H1 (cell line): ENCODE results near the gene PIP5K1C. TPM values are rescaled to one million over a fixed set of nuclear protein-coding genes. Genes with fewer than 3 reads are reported as not detected.

Experiments used
- CTCF ChIA-PET: fragments of 300-600 bp; sonication (Branson Sonifier 250); formaldehyde crosslinking; loops from one replicate; lab custom pipeline; 2021; ENCODE audit not compliant: partially characterized antibody; lab: Charles Lee
- POLR2A ChIA-PET: fragments of 300-600 bp; sonication (Branson Sonifier 250); formaldehyde crosslinking; loops from one replicate; lab custom pipeline; 2021; ENCODE audit warnings: inconsistent platforms; ENCODE audit not compliant: partially characterized antibody; lab: Charles Lee
- DNase-seq, 2 experiments: peaks; one replicate each; pipeline versions ENCODE4 v3.0.0 to v3.0.0-alpha.2; 2010 to 2022; ENCODE audit warnings: low spot score in 2 of 2, low read depth in 1 of 2, mixed read lengths in 1 of 2
- FAIRE-seq: peaks from 2 replicates; lab custom pipeline; 2011; peaks lifted over from hg19 to GRCh38; lab: Jason Lieb, UNC
- H2AFZ ChIP-seq: 2 replicates; pipeline ENCODE4 v1.8.1; 2012; ENCODE audit warnings: low read length, inconsistent platforms
- H2AK5ac ChIP-seq: 2 replicates; pipeline ENCODE4 v1.6.1; 2013; ENCODE audit warnings: low read depth, low read length
- H2BK120ac ChIP-seq: replicated peaks from 2 replicates; pipeline ENCODE3; 2013; ENCODE audit warnings: low read depth, low read length, inconsistent platforms
- H2BK12ac ChIP-seq: 2 replicates; pipeline ENCODE4 v1.6.1; 2013; ENCODE audit warnings: low read depth, low read length
- H2BK15ac ChIP-seq: 2 replicates; pipeline ENCODE4 v1.6.1; 2013; ENCODE audit warnings: low read length
- H2BK20ac ChIP-seq: 2 replicates; pipeline ENCODE4 v1.6.1; 2013; ENCODE audit warnings: low read length
- H2BK5ac ChIP-seq: 2 replicates; pipeline ENCODE4 v1.6.1; 2013; ENCODE audit warnings: low read depth, low read length
- H3K14ac ChIP-seq: 2 replicates; pipeline ENCODE4 v1.6.1; 2013; ENCODE audit warnings: inconsistent platforms; ENCODE audit not compliant: insufficient read length
- H3K18ac ChIP-seq: 2 replicates; pipeline ENCODE4 v1.6.1; 2013; ENCODE audit warnings: low read length; ENCODE audit errors: extremely low read depth
- H3K23ac ChIP-seq: 2 replicates; pipeline ENCODE4 v1.6.1; 2013; ENCODE audit warnings: inconsistent platforms; ENCODE audit not compliant: insufficient read length
- H3K23me2 ChIP-seq: 2 replicates; pipeline ENCODE4 v1.6.1; 2013; ENCODE audit warnings: low read depth, low read length
- H3K27ac ChIP-seq: 2 replicates; pipeline ENCODE4 v1.6.1; 2011; ENCODE audit warnings: low read depth, low read length, inconsistent platforms
- H3K27me3 ChIP-seq, 4 experiments: replicated peaks in 1 of 4; 1 replicate in 1 of 4; 2 replicates in 3 of 4; pipeline versions ENCODE4 v1.6.1 to v1.8.1; 2011 to 2013; ENCODE audit warnings: low read length in 3 of 4, mild to moderate bottlenecking in 3 of 4, inconsistent platforms in 2 of 4, mixed read lengths in 2 of 4, moderate library complexity in 1 of 4; ENCODE audit not compliant: control insufficient read depth in 3 of 4, insufficient read depth in 3 of 4; ENCODE audit errors: extremely low read depth in 1 of 4
- H3K36me3 ChIP-seq, 4 experiments: 2 replicates each; pipeline versions ENCODE4 v1.6.1 to v1.8.1; 2011 to 2013; ENCODE audit warnings: mild to moderate bottlenecking in 4 of 4, low read length in 3 of 4, moderate library complexity in 2 of 4, control low read depth in 1 of 4, inconsistent platforms in 1 of 4; ENCODE audit not compliant: insufficient read depth in 4 of 4, control insufficient read depth in 2 of 4
- H3K4ac ChIP-seq: replicated peaks from 2 replicates; pipeline ENCODE3; 2013; ENCODE audit warnings: low read length, low read depth, mixed read lengths, inconsistent platforms; ENCODE audit not compliant: insufficient read length
- H3K4me1 ChIP-seq, 4 experiments: replicated peaks in 1 of 4; 1 replicate in 1 of 4; 2 replicates in 3 of 4; pipeline versions ENCODE4 v1.6.1 to v1.8.1; 2011 to 2013; ENCODE audit warnings: low read length in 3 of 4, inconsistent platforms in 2 of 4, mixed read lengths in 1 of 4; ENCODE audit not compliant: insufficient read depth in 4 of 4, control insufficient read depth in 3 of 4
- H3K4me2 ChIP-seq, 2 experiments: 2 replicates each; pipeline versions ENCODE4 v1.6.1 to v1.8.1; 2011 to 2013; ENCODE audit warnings: low read depth in 2 of 2, low read length in 2 of 2, control low read depth in 1 of 2, inconsistent platforms in 1 of 2, mild to moderate bottlenecking in 1 of 2; ENCODE audit not compliant: insufficient read depth in 1 of 2
- H3K4me3 ChIP-seq, 4 experiments: fragments of 200-600, 300-600 bp in 1 of 4; sonication (generic), shearing (Covaris generic), sonication (Bioruptor Twin) in 1 of 4; 2 replicates each; pipeline versions ENCODE4 v1.5.1 to v1.8.1; 2011 to 2016; ENCODE audit warnings: low read length in 4 of 4, low read depth in 3 of 4, control low read depth in 2 of 4, inconsistent platforms in 2 of 4, mild to moderate bottlenecking in 2 of 4, mixed read lengths in 1 of 4, moderate library complexity in 1 of 4; ENCODE audit not compliant: insufficient read depth in 2 of 4; ENCODE audit errors: extremely low read depth in 1 of 4
- H3K56ac ChIP-seq: replicated peaks from 2 replicates; pipeline ENCODE3; 2013; ENCODE audit warnings: low read depth, mild to moderate bottlenecking, mixed read lengths, low read length, inconsistent platforms; ENCODE audit not compliant: insufficient read length
- H3K79me1 ChIP-seq: 2 replicates; pipeline ENCODE4 v1.6.1; 2013; ENCODE audit warnings: low read depth, low read length, control low read depth
- H3K79me2 ChIP-seq, 2 experiments: 2 replicates each; pipeline versions ENCODE4 v1.6.1 to v1.8.1; 2012 to 2013; ENCODE audit warnings: low read length in 2 of 2, mild to moderate bottlenecking in 2 of 2, inconsistent platforms in 1 of 2; ENCODE audit not compliant: insufficient read depth in 2 of 2, control insufficient read depth in 1 of 2
- H3K9ac ChIP-seq, 4 experiments: replicated peaks in 1 of 4; 1 replicate in 1 of 4; 2 replicates in 3 of 4; pipeline versions ENCODE4 v1.6.1 to v1.8.1; 2011 to 2013; ENCODE audit warnings: low read depth in 3 of 4, low read length in 3 of 4, control low read depth in 2 of 4, mild to moderate bottlenecking in 2 of 4, moderate library complexity in 2 of 4, inconsistent platforms in 1 of 4; ENCODE audit errors: extremely low read depth in 1 of 4
- H3K9me3 ChIP-seq, 2 experiments: 2 replicates each; pipeline versions ENCODE4 v1.6.1 to v1.8.1; 2012 to 2013; ENCODE audit warnings: mild to moderate bottlenecking in 2 of 2, moderate library complexity in 2 of 2, control low read depth in 1 of 2, inconsistent platforms in 1 of 2, low read depth in 1 of 2, low read length in 1 of 2, mixed read lengths in 1 of 2; ENCODE audit not compliant: insufficient read depth in 2 of 2
- H4K20me1 ChIP-seq, 2 experiments: replicated peaks in 1 of 2; 2 replicates each; pipeline versions ENCODE3 to v1.8.1; 2011 to 2013; ENCODE audit warnings: inconsistent platforms in 2 of 2, low read length in 2 of 2, mild to moderate bottlenecking in 1 of 2; ENCODE audit not compliant: insufficient read depth in 2 of 2, control insufficient read depth in 1 of 2
- H4K5ac ChIP-seq: 2 replicates; pipeline ENCODE4 v1.6.1; 2013; ENCODE audit warnings: low read length, low read depth, mixed read lengths, inconsistent platforms; ENCODE audit not compliant: insufficient read length
- H4K8ac ChIP-seq: 2 replicates; pipeline ENCODE4 v1.8.0; 2013; ENCODE audit warnings: mild to moderate bottlenecking, moderate library complexity, low read length, inconsistent platforms; ENCODE audit not compliant: insufficient read depth; ENCODE audit errors: extremely low read depth
- H4K91ac ChIP-seq: replicated peaks from 2 replicates; pipeline ENCODE3; 2013; ENCODE audit warnings: low read length, mixed read lengths, inconsistent platforms; ENCODE audit not compliant: insufficient read length
- ATF3 ChIP-seq: IDR thresholded peaks from 2 replicates; pipeline ENCODE4 v1.6.1; 2011; ENCODE audit warnings: low read depth, mild to moderate bottlenecking, low read length; ENCODE audit not compliant: insufficient read depth
- CTCF ChIP-seq, 3 experiments: IDR thresholded peaks; 1 replicate in 2 of 3; 2 replicates in 1 of 3; pipeline versions ENCODE4 v1.5.1 to v1.6.1; 2011; ENCODE audit warnings: low read length in 3 of 3, mild to moderate bottlenecking in 3 of 3, inconsistent platforms in 2 of 3, low read depth in 1 of 3, moderate library complexity in 1 of 3; ENCODE audit not compliant: insufficient read depth in 1 of 3; ENCODE audit errors: control extremely low read depth in 1 of 3
- E2F6 ChIP-seq: IDR thresholded peaks from 2 replicates; pipeline ENCODE4 v1.6.1; 2012; ENCODE audit warnings: inconsistent platforms
- MAX ChIP-seq: IDR thresholded peaks from 2 replicates; pipeline ENCODE4 v1.6.1; 2012; ENCODE audit warnings: inconsistent platforms
- SIRT6 ChIP-seq: IDR thresholded peaks from one replicate; pipeline ENCODE4 v1.7.1; 2012; ENCODE audit warnings: low read length, inconsistent platforms
- SP1 ChIP-seq: IDR thresholded peaks from 2 replicates; pipeline ENCODE4 v1.6.1; 2011; ENCODE audit warnings: low read depth, low read length
- WGBS, 2 experiments: shearing (Covaris generic) in 1 of 2; methylation state at CpG; one replicate each; pipeline versions ENCODE4 v1.1.6 to v1.1.7; 2013 to 2015; ENCODE audit warnings: low lambda C conversion rate in 2 of 2, mixed read lengths in 2 of 2, inconsistent platforms in 1 of 2, low coverage in 1 of 2, missing lambda C conversion rate in 1 of 2; ENCODE audit not compliant: insufficient replicate concordance in 2 of 2, insufficient coverage in 1 of 2, insufficient read length in 1 of 2; ENCODE audit errors: extremely low coverage in 1 of 2, missing lambda C conversion rate in 1 of 2; 5-methylcytosine and 5-hydroxymethylcytosine counted together
- polyA plus RNA-seq, 7 experiments: library from polyadenylated mRNA; depleted of rRNA in 3 of 7; stranded (reverse) in 5 of 7; unstranded in 2 of 7; fragments of >200 nt in 5 of 7; fragments of 200-250 nt in 2 of 7; gene quantifications; 1 replicate in 5 of 7; 2 replicates in 1 of 7; 4 replicates in 1 of 7; pipeline versions ENCODE4 v1.2.1 to v1.2.3, GENCODE V29; 2011 to 2013; ENCODE audit warnings: missing spikeins in 2 of 7, mixed read lengths in 2 of 7
- total RNA-seq: library from RNA; stranded (reverse); fragmentation: NEBNext Ultra II Directional; extraction: Animal tissue kit (Norgen Biotek cat#: 25700); gene quantifications from 2 replicates; pipeline ENCODE4 v1.2.1, GENCODE V29; 2021

The PIP5K1C gene
- total and polyA plus RNA-seq, 2 of the 8 experiments (the other 6 are each of a cell fraction or from before 2014, with no cell fraction given) = 10.6 to 32.9 TPM

GRCh38 chr19:3612901-3613741 lies 87.1 kb downstream of the PIP5K1C start:
- POLR2A ChIA-PET = interaction anchor here (0.7 to 1.7 kb wide), 5 partner anchors 12 to 96 kb away, joined by 3 to 5 read pairs (median 3); no protein-coding TSS in a partner anchor

More at GRCh38 chr19:3612901-3613741, 87.1 kb downstream of the PIP5K1C start:
- H3K27me3 ChIP-seq = no peaks in the 10 kb centered on the region
- no peak overlapping the region for H2AFZ ChIP-seq
- no peak overlapping the region for H2BK120ac ChIP-seq
- H4K5ac ChIP-seq = no peak overlapping the region
- no peak overlapping the region for H3K18ac ChIP-seq
- H3K79me2 ChIP-seq = no peaks in the 10 kb centered on the region
- H3K23ac ChIP-seq = no peak overlapping the region
- peak; percentile 34 to 77 for DNase-seq
- H2AK5ac ChIP-seq = no peak overlapping the region
- peaks cover 2 to 16% of the 10 kb centered on the region in 2 experiments for H4K20me1 ChIP-seq
- H3K9ac ChIP-seq = no peak overlapping the region
- 76% methylated on average over 39 of the region's 79 CpGs; no CpG with 5 or more reads in 1 of the 2 experiments for WGBS, 2 experiments
- no peak for FAIRE-seq
- no peaks in the 10 kb centered on the region for H3K23me2 ChIP-seq
- H3K9me3 ChIP-seq = no peaks in the 10 kb centered on the region
- H3K4me1 ChIP-seq = peaks cover 0 to under 1% (median 0%) of the 10 kb centered on the region in 4 experiments; a peak in 2 of 7 replicates
- no peak overlapping the region for H3K4ac ChIP-seq
- H4K91ac ChIP-seq = no peak overlapping the region
- H3K4me3 ChIP-seq = no peak overlapping the region
- H2BK12ac ChIP-seq = no peak overlapping the region
- peak overlapping the region; percentile 63; the same call in 1 of the 2 replicates for H2BK5ac ChIP-seq
- no peak overlapping the region for H2BK15ac ChIP-seq
- H3K79me1 ChIP-seq = no peaks in the 10 kb centered on the region; the same call in 1 of the 2 replicates
- CTCF ChIA-PET = interaction anchor here (0.8 to 1.4 kb wide), 9 partner anchors 9 to 48 kb away, joined by 3 to 4 read pairs (median 3); no protein-coding TSS in a partner anchor
- H3K56ac ChIP-seq = no peak overlapping the region
- H3K4me2 ChIP-seq = no peak overlapping the region
- no peak overlapping the region for H2BK20ac ChIP-seq
- H3K14ac ChIP-seq = no peak overlapping the region
- H4K8ac ChIP-seq = peak overlapping the region; percentile 68; the same call in 1 of the 2 replicates
- H3K36me3 ChIP-seq = peaks cover 0 to 21% (median 3%) of the 10 kb centered on the region in 4 experiments; a peak in 2 of 8 replicates
- TF ChIP-seq SP1 (no peak), ATF3 (no peak), E2F6 (peak; percentile 76), MAX (peak; percentile 92), CTCF (IDR thresholded peaks at IDR 0.05; ENCODE audit: control extremely low read depth in 1 of 3, insufficient read depth in 1 of 3, low read depth in 1 of 3, low read length in 3 of 3) (peak in 1 of 3 experiments; percentile 6; a peak in 1 of 4 replicates), SIRT6 (no peak)
- no peak overlapping the region for H3K27ac ChIP-seq
